ENCODE data around the gene CASP4.

CASP4 gene

GRCh38 chr11:104999721-105000120 lies 31.3 kb upstream of the CASP4 start:
- H3K4me3 ChIP-seq (ENCODE audit: low read depth, low read length) = no peak overlapping the region
- TF ChIP-seq, protein P1, sequence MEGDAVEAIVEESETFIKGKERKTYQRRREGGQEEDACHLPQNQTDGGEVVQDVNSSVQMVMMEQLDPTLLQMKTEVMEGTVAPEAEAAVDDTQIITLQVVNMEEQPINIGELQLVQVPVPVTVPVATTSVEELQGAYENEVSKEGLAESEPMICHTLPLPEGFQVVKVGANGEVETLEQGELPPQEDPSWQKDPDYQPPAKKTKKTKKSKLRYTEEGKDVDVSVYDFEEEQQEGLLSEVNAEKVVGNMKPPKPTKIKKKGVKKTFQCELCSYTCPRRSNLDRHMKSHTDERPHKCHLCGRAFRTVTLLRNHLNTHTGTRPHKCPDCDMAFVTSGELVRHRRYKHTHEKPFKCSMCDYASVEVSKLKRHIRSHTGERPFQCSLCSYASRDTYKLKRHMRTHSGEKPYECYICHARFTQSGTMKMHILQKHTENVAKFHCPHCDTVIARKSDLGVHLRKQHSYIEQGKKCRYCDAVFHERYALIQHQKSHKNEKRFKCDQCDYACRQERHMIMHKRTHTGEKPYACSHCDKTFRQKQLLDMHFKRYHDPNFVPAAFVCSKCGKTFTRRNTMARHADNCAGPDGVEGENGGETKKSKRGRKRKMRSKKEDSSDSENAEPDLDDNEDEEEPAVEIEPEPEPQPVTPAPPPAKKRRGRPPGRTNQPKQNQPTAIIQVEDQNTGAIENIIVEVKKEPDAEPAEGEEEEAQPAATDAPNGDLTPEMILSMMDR (IDR thresholded peaks at IDR 0.05; ENCODE audit: low read depth, low read length) = no peak

- no peak overlapping the region for H3K4me3 ChIP-seq (ENCODE audit: low read depth, low read length)
- TF ChIP-seq, protein P1 (IDR thresholded peaks at IDR 0.05; ENCODE audit: low read depth, low read length) = no peak
These were observed 28.9 kb upstream of the CASP4 start for GRCh38 chr11:104997288-104997687.

DNA sequence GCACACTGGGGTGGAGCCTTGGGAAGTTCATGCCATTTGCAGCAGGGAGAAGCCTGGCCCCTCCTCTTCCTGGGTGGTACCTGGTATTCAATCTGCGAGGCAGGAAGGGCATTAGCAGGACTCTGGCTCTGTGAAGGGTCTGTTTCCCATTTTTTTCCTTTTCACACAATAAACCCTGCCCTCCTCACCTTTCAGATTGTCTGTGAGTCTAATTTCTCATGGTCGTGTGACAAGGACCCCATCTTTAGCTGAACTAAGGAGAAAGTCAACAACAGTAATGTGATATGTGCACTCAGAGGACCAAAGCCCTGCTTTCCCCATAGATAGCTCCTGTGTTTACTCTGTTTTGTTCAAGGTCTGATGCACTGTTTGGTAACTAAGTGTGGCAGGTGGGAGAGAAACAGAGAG lies 26.6 kb upstream of the CASP4 start:
- TF ChIP-seq, protein P1 (IDR thresholded peaks at IDR 0.05; ENCODE audit: low read depth, low read length) = no peak
- no peak overlapping the region for H3K4me3 ChIP-seq (ENCODE audit: low read depth, low read length)

DNA sequence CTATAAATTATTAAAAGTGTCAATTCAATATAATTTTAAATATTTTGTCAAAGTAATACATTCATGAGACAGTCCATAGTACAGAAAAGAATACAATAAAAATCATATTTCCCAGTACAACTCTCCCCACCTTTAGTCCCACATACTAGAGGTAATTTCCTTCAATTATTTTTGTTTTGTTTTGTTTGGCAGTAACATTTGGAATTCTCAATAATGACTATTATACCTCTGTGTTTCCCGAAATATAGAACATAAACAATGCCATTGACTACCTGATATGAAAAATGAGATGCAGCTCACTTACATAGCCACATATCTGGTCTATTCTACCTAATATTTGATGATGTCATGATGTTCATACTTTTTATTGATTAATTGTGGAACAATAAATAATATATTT lies 24.4 kb upstream of the CASP4 start:
- TF ChIP-seq, protein P1 (IDR thresholded peaks at IDR 0.05; ENCODE audit: low read depth, low read length) = no peak
- H3K4me3 ChIP-seq (ENCODE audit: low read depth, low read length) = no peak overlapping the region

GRCh38 chr11:104991994-104992393 lies 23.6 kb upstream of the CASP4 start:
- H3K4me3 ChIP-seq (ENCODE audit: low read depth, low read length) = no peak overlapping the region
- TF ChIP-seq, protein P1 (IDR thresholded peaks at IDR 0.05; ENCODE audit: low read depth, low read length) = no peak

DNA sequence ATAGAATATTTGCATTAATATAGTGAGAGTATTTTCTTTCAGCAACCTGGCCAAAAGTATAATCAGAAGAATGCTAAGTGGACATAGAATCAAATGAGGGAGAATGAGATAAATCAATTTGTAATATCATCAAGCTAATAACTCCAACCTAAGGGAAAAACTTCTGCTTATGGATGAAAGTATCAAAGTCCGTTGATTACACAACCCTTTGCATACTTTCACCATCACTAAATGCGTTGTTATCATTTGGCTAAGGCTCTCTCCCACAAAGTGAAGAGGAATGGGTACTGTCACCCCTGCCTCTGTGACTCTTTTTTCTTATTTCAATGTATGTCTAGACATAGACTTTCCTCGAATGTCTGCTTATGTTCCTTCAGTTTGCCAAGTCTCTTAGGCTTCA lies 16.4 kb upstream of the CASP4 start:
- TF ChIP-seq, protein P1 (IDR thresholded peaks at IDR 0.05; ENCODE audit: low read depth, low read length) = no peak
- H3K4me3 ChIP-seq (ENCODE audit: low read depth, low read length) = no peak overlapping the region

DNA sequence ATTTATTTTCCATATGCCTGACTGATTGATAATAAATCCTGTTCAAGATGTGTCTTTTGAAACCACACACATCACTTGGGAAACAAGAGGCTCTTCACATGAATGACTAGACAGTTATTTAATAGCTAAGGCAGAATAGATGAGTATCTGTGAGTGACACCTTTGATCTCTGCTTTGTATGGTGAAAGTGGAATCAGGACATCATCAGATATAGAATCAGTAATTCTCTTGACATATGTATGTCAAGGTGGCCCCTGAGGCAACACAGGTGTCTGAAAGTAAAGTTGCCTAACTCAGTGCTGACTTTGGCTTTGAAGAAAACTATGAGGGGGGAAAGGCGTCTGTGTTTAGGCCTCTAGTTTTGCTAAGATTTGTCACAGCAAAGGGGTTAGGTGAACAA lies 11.5 kb upstream of the CASP4 start:
- no peak overlapping the region for H3K4me3 ChIP-seq (ENCODE audit: low read depth, low read length)
- TF ChIP-seq, protein P1 (IDR thresholded peaks at IDR 0.05; ENCODE audit: low read depth, low read length) = no peak
